GM21367 (cell line): ENCODE measurements around the gene LFNG.

Source experiments
- ATAC-seq: cut with Tn5 transposase; IDR thresholded peaks from one replicate; pipeline ENCODE4 v1.9.1; 2021; ENCODE audit not compliant: unreplicated experiment

LFNG gene

GRCh38 chr7:2568521-2569223 lies 49.1 kb downstream of the LFNG start:
- no peak for ATAC-seq

GRCh38 chr7:2569421-2569820 lies 49.8 kb downstream of the LFNG start:
- no peak for ATAC-seq

- no peak for ATAC-seq
These were observed 50.4 kb downstream of the LFNG start for GRCh38 chr7:2570021-2570420.

- no peak for ATAC-seq
These were observed 51.8 kb downstream of the LFNG start for GRCh38 chr7:2571409-2571808.

- no peak for ATAC-seq
These were observed 52.7 kb downstream of the LFNG start for GRCh38 chr7:2572101-2572842.

- ATAC-seq = no peak
These were observed 54.2 kb downstream of the LFNG start for GRCh38 chr7:2573761-2574160.

- ATAC-seq = no peak
These were observed 55.6 kb downstream of the LFNG start for GRCh38 chr7:2575046-2575732.

- ATAC-seq = no peak
These were observed 56.3 kb downstream of the LFNG start for GRCh38 chr7:2575733-2576340.

GRCh38 chr7:2576742-2577491 lies 57.3 kb downstream of the LFNG start:
- ATAC-seq = no peak
